ENCODE measurements around the gene LINC01488.

The LINC01488 gene

GRCh38 chr11:69495441-69496201 lies 14.2 kb downstream of the LINC01488 start:
- TF ChIP-seq EZH2phosphoT487 (IDR thresholded peaks at IDR 0.05; ENCODE audit: borderline replicate concordance, low read length): no peak
- TF ChIP-seq, protein P1, sequence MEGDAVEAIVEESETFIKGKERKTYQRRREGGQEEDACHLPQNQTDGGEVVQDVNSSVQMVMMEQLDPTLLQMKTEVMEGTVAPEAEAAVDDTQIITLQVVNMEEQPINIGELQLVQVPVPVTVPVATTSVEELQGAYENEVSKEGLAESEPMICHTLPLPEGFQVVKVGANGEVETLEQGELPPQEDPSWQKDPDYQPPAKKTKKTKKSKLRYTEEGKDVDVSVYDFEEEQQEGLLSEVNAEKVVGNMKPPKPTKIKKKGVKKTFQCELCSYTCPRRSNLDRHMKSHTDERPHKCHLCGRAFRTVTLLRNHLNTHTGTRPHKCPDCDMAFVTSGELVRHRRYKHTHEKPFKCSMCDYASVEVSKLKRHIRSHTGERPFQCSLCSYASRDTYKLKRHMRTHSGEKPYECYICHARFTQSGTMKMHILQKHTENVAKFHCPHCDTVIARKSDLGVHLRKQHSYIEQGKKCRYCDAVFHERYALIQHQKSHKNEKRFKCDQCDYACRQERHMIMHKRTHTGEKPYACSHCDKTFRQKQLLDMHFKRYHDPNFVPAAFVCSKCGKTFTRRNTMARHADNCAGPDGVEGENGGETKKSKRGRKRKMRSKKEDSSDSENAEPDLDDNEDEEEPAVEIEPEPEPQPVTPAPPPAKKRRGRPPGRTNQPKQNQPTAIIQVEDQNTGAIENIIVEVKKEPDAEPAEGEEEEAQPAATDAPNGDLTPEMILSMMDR (IDR thresholded peaks at IDR 0.05; ENCODE audit: low read depth, low read length, poor library complexity, severe bottlenecking): no peak
- Histone ChIP-seq H3K4me1 (ENCODE audit: control insufficient read depth, low read length) (no peaks in the 10 kb centered on the region), H4K20me1 (ENCODE audit: control insufficient read depth, insufficient read depth, low read depth, low read length) (no peaks in the 10 kb centered on the region)

GRCh38 chr11:69496202-69496557 lies 14.7 kb downstream of the LINC01488 start:
- H4K20me1 ChIP-seq (ENCODE audit: control insufficient read depth, insufficient read depth, low read depth, low read length): no peaks in the 10 kb centered on the region
- TF ChIP-seq, protein P1 (IDR thresholded peaks at IDR 0.05; ENCODE audit: low read depth, low read length, poor library complexity, severe bottlenecking): no peak
- no peak for TF ChIP-seq EZH2phosphoT487 (IDR thresholded peaks at IDR 0.05; ENCODE audit: borderline replicate concordance, low read length)
- no peak overlapping the region for H3K4me3 ChIP-seq (ENCODE audit: low read length)
- no peak overlapping the region for H3K27ac ChIP-seq (ENCODE audit: low read depth, low read length)
- no peaks in the 10 kb centered on the region for H3K36me3 ChIP-seq (ENCODE audit: control insufficient read depth, low read length)
- no peaks in the 10 kb centered on the region for H3K4me1 ChIP-seq (ENCODE audit: control insufficient read depth, low read length)
- H3K79me2 ChIP-seq (ENCODE audit: control insufficient read depth, low read length): no peaks in the 10 kb centered on the region
- no peaks in the 10 kb centered on the region for H3F3A ChIP-seq (ENCODE audit: control insufficient read depth, insufficient read depth)
- no peaks in the 10 kb centered on the region for H3K9me2 ChIP-seq (replicated peaks; ENCODE audit: control insufficient read depth, low read length)
- no peaks in the 10 kb centered on the region for H3K27me3 ChIP-seq (ENCODE audit: control insufficient read depth, low read length)
- H3K9me3 ChIP-seq (ENCODE audit: control insufficient read depth, insufficient read depth, low read length): no peaks in the 10 kb centered on the region
- no peak overlapping the region for H3K4me2 ChIP-seq (ENCODE audit: low read length)

More at GRCh38 chr11:69495441-69496201, 14.2 kb downstream of the LINC01488 start:
- no peak overlapping the region for H3K4me3 ChIP-seq (ENCODE audit: low read length)
- H3K79me2 ChIP-seq (ENCODE audit: control insufficient read depth, low read length): no peaks in the 10 kb centered on the region
- no peaks in the 10 kb centered on the region for H3K27me3 ChIP-seq (ENCODE audit: control insufficient read depth, low read length)
- H3K27ac ChIP-seq (ENCODE audit: low read depth, low read length): no peak overlapping the region
- no peaks in the 10 kb centered on the region for H3K9me2 ChIP-seq (replicated peaks; ENCODE audit: control insufficient read depth, low read length)
- no peaks in the 10 kb centered on the region for H3K9me3 ChIP-seq (ENCODE audit: control insufficient read depth, insufficient read depth, low read length)
- no peaks in the 10 kb centered on the region for H3K36me3 ChIP-seq (ENCODE audit: control insufficient read depth, low read length)
- H3K4me2 ChIP-seq (ENCODE audit: low read length): no peak overlapping the region
- no peaks in the 10 kb centered on the region for H3F3A ChIP-seq (ENCODE audit: control insufficient read depth, insufficient read depth)

- no peaks in the 10 kb centered on the region for H3K36me3 ChIP-seq (ENCODE audit: control insufficient read depth, low read length)
- TF ChIP-seq EZH2phosphoT487 (IDR thresholded peaks at IDR 0.05; ENCODE audit: borderline replicate concordance, low read length): no peak
- TF ChIP-seq, protein P1 (IDR thresholded peaks at IDR 0.05; ENCODE audit: low read depth, low read length, poor library complexity, severe bottlenecking): no peak
- no peaks in the 10 kb centered on the region for H3K79me2 ChIP-seq (ENCODE audit: control insufficient read depth, low read length)
- H3K9me2 ChIP-seq (replicated peaks; ENCODE audit: control insufficient read depth, low read length): no peaks in the 10 kb centered on the region
- no peaks in the 10 kb centered on the region for H3F3A ChIP-seq (ENCODE audit: control insufficient read depth, insufficient read depth)
- H4K20me1 ChIP-seq (ENCODE audit: control insufficient read depth, insufficient read depth, low read depth, low read length): no peaks in the 10 kb centered on the region
- no peak overlapping the region for H3K4me2 ChIP-seq (ENCODE audit: low read length)
- H3K27ac ChIP-seq (ENCODE audit: low read depth, low read length): no peak overlapping the region
- H3K4me1 ChIP-seq (ENCODE audit: control insufficient read depth, low read length): no peaks in the 10 kb centered on the region
- no peaks in the 10 kb centered on the region for H3K9me3 ChIP-seq (ENCODE audit: control insufficient read depth, insufficient read depth, low read length)
- no peak overlapping the region for H3K4me3 ChIP-seq (ENCODE audit: low read length)
- no peaks in the 10 kb centered on the region for H3K27me3 ChIP-seq (ENCODE audit: control insufficient read depth, low read length)
Measured at GRCh38 chr11:69496631-69497220, 15.3 kb downstream of the LINC01488 start.

Data from DOHH2 (cell line).